Measurements from ENCODE around the gene LRMDA. TPM values are rescaled to one million over a fixed set of nuclear protein-coding genes. Genes with fewer than 3 reads are reported as not detected.

Gene LRMDA
- polyA plus RNA-seq, 2 of the 4 experiments (the other 2 are of a cell fraction) = 4.6 to 5.2 TPM

- CTCF ChIA-PET = no interaction called here
- POLR2A ChIA-PET = no interaction called here
- peaks cover 5% of the 10 kb centered on the region; the same call in 1 of the 3 replicates for H3K9me3 ChIP-seq
- H3K4me2 ChIP-seq = no peak overlapping the region
- no peaks in the 10 kb centered on the region; the same call in 2 of the 3 replicates for H3K4me1 ChIP-seq
- no peak for DNase-seq (ENCODE audit: low read depth in 1 of 2, low spot score in 1 of 2)
- TF ChIP-seq KDM5A (IDR thresholded peaks at IDR 0.05) (no peak), HOXB13 (CRISPR knock-in tag; IDR thresholded peaks at IDR 0.05; ENCODE audit: low read depth) (no peak), POLR2A (IDR thresholded peaks at IDR 0.05; ENCODE audit: low read length) (no peak), ZSCAN20 (CRISPR knock-in tag; IDR thresholded peaks at IDR 0.05) (no peak), PHF8 (IDR thresholded peaks at IDR 0.05; ENCODE audit: borderline replicate concordance, low read depth) (no peak), ZFP36 (IDR thresholded peaks at IDR 0.05; ENCODE audit: borderline replicate concordance, partially characterized antibody) (no peak), CTCF (IDR thresholded peaks at IDR 0.05) (no peak), NR3C1 (IDR thresholded peaks at IDR 0.05) (no peak), BHLHE40 (IDR thresholded peaks at IDR 0.05; ENCODE audit: low read depth, low read length) (no peak), POLR2AphosphoS2 (conservative IDR thresholded peaks at IDR 0.05; ENCODE audit: low read length) (no peak), ATOH8 (CRISPR knock-in tag; IDR thresholded peaks at IDR 0.05; ENCODE audit: low read depth) (no peak), SMC3 (IDR thresholded peaks at IDR 0.05) (no peak), PBX3 (IDR thresholded peaks at IDR 0.05) (no peak), USF2 (IDR thresholded peaks at IDR 0.05) (no peak)
- no peak overlapping the region for H3K27ac ChIP-seq
- no peak overlapping the region for H3K4me3 ChIP-seq
- ATAC-seq = no peak
- no peak for FAIRE-seq
Measured at GRCh38 chr10:76342996-76343395, 911.6 kb downstream of the LRMDA start.

- no peak overlapping the region for H3K4me2 ChIP-seq
- WGBS (ENCODE audit: missing lambda C conversion rate) = 58% methylated on average over 2 of the region's 2 CpGs
- CTCF ChIA-PET = no interaction called here
- H3K27ac ChIP-seq = no peak overlapping the region
- DNase-seq (ENCODE audit: low read depth in 1 of 2, low spot score in 1 of 2) (no peak), ATAC-seq (no peak), FAIRE-seq (no peak)
- TF ChIP-seq EP300 (IDR thresholded peaks at IDR 0.05) (no peak), POLR2A (IDR thresholded peaks at IDR 0.05; ENCODE audit: low read length) (no peak), FOSB (CRISPR knock-in tag; IDR thresholded peaks at IDR 0.05) (no peak), TP53 (CRISPR knock-in tag; IDR thresholded peaks at IDR 0.05) (no peak), ESRRA (IDR thresholded peaks at IDR 0.05; ENCODE audit: borderline replicate concordance, low read length) (no peak), EHMT2 (IDR thresholded peaks at IDR 0.05; ENCODE audit: low read depth) (no peak), NPAS2 (CRISPR knock-in tag; IDR thresholded peaks at IDR 0.05; ENCODE audit: borderline replicate concordance) (no peak), USF2 (IDR thresholded peaks at IDR 0.05) (no peak), BCL3 (IDR thresholded peaks at IDR 0.05) (no peak), HES2 (IDR thresholded peaks at IDR 0.05) (no peak), NR3C1 (IDR thresholded peaks at IDR 0.05) (no peak), MAX (IDR thresholded peaks at IDR 0.05) (no peak), HMGXB4 (CRISPR knock-in tag; IDR thresholded peaks at IDR 0.05; ENCODE audit: borderline replicate concordance) (no peak)
- H3K4me3 ChIP-seq = no peak overlapping the region
- peaks cover 12% of the 10 kb centered on the region for H3K4me1 ChIP-seq
- POLR2A ChIA-PET = no interaction called here
- H3K9me3 ChIP-seq = peaks cover 5% of the 10 kb centered on the region; the same call in 1 of the 3 replicates
Measured at GRCh38 chr10:76347832-76348231, 916.4 kb downstream of the LRMDA start.

Measured in A549 (cell line).